GM20431 (cell line): ENCODE data around the gene PREX1.

ENCODE experiments used
- in situ Hi-C: fragments of 300-500 bp; cut with MseI, MboI; formaldehyde crosslinking; loops from one replicate; pipeline ENCODE4 v1.15.0; 2020; ENCODE audit warnings: low sequenced_read_pairs; ENCODE audit not compliant: unreplicated experiment

PREX1 gene

GRCh38 chr20:48694381-48694865 is 133.4 kb downstream of the PREX1 start:
- in situ Hi-C loops, result no loop called here

- in situ Hi-C loops, result no loop called here
These were observed 136.3 kb downstream of the PREX1 start for GRCh38 chr20:48691523-48691922.

DNA sequence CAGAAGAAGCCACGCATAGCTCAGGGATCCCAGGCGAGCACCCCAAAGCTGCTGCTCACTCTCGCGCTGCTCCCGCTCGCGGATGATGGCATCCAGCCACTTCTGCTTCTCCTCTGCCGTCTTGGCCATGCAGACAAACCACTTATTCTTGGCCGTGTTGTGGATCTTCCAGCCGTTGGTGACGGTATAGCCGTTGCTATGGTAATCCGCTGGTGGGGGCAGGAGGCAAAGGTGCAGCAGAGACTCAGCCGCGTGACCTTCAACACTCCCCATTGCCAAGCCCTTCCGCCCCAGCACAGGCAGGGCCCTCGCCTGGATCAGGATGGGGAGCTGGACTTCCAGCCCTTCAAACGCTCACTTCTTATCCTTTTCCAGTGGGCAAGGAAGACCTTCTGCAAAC is 136.9 kb downstream of the PREX1 start:
- in situ Hi-C loops, result no loop called here

DNA sequence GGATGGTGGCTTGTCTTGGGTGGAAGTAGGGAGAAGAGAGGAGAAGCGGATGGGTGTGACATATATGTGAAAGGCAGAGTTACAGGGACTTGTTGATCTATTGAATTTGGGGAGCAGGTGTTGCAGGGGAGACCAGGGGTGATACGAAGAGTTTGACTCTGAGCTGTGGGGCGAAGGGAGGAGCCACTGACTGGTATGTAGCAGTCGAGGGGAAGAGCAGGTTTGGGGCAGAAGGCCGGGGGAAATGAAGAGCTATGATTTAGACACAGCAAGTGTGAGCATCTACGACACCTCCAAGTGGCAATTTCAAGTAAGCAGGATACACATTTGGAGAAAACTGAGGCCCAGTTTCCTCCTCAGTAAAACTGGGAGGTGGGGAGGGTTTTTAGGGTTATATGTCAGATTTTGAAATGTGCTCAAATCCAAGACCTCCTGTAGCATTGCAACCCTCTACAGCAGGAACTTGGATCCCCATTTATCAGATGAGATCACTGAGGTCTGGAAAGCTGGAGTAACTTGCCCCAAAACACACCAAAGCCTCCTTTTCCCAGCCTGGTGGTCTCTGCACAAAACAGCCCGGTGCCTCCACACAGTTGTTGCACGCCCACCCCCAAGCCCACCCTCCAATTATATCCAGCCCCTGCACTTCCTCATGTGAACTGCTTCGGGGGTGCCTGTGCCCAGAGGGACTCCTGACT is 137.8 kb downstream of the PREX1 start:
- in situ Hi-C loops, result no loop called here

DNA sequence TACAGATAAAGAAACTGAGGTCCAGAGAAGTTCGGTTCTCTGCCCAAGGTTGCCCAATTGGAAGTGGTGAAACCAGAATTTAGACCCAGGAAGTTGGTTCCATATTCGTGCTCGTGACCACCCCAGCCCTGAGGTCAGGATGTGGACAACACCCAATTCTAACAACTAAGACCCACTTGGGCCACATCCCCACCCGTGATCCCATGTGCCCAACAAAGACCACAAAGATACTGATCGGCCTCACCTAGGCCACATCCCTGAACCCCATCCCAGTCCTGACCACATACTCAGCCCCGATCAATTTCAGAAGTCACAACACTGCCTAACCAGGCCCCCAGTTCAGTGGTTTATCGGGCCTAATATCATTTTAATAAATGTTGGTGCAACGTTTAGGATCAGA is 138.4 kb downstream of the PREX1 start:
- in situ Hi-C loops, result no loop called here

DNA sequence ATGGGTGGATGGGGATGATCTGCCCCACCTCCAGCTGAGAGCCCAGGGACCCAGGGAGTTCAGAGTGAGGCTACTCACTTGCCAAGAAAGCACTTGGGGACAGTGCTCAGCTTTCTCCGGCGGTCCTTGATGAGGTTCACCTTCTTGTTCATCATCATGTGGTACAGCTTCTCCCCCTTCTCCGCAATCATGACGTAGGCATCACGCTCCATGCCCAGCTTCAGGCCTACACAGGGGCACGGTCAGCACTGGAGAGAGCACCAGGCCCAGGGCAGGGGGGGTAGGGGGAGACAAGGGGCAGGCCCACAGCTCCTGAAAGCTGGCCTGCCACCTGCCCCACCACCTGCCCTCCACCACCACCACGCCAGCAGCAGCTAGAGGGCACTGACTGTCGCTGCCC is 139.2 kb downstream of the PREX1 start:
- in situ Hi-C loops, result no loop called here

DNA sequence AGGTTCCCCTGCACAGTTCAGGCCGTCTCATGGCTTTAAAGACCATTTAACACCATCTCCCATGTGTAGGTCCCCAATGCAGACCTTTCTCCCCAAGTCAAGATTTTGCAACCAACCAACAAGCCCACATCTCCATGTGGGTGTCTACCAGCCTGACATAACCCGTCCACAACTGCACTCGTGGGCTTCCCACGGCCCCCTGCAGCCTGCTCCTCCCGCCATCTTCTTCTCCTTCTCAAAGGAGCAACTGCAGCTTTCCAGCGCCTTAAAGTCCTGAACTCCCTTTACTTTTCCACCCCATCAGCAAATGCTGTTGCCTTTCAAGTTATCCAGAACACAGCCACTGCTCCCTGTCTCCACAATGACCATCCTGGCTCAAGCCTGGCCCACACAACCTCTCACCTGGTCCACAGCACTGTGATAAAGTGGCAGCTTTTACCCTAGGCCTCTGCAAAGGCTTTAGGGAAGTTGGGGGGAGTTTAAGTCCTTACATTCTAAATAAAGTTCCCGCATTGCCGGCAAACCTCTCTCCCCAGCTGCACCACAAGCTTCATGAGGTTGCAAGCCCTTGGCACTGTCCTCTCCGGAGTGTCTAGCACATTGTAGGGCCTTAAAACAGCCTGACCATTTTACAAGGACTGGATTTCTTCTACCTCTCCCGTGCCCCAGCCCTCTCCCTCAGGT is 140.5 kb downstream of the PREX1 start:
- in situ Hi-C loops, result no loop called here

DNA sequence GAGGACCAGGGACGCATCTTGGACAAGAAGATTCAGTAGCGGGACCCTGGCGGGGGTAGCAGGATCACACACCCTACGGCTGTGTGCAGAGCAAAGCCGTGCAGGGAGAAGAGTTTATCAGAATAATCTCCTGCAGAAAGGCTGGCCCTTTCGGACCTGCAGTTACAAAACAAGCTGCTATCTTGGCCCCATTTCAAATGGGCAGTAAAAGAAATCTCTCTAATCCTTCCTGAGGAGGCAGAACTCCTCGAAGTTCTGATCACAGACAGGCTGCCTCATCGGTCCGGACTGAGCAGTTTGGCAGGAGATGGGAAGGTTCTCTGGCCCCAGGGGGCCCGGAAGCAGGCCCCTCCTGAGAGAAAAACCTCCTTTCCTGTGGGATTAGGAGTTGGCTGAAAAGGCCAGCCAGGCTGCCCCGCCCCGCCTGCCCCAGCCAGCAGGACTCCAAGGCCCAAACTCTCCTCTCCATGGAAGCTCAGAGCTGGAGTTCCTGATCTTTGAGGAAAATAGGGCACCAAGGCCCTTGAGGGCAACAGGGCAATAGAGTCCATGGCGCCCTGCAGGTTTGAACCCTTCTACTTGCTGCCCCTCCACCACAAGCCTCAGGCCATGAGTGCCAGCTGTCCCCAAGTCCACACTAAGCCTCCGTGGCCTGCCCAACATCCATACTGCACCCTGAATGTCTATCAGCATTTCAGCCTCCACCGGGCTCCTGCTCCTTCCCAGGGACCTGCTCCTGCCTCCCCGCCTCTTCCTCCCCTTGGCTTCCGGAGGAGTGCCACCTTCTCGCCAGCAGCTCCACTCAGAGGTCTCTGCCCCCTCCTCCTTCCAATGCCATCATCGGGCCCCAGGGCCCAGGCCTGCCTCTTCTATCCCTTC is 141.3 kb downstream of the PREX1 start:
- in situ Hi-C loops, result no loop called here

GRCh38 chr20:48685300-48685699 is 142.5 kb downstream of the PREX1 start:
- in situ Hi-C loops, result no loop called here

- in situ Hi-C loops, result no loop called here
These were observed 143.2 kb downstream of the PREX1 start for GRCh38 chr20:48684501-48685041.

DNA sequence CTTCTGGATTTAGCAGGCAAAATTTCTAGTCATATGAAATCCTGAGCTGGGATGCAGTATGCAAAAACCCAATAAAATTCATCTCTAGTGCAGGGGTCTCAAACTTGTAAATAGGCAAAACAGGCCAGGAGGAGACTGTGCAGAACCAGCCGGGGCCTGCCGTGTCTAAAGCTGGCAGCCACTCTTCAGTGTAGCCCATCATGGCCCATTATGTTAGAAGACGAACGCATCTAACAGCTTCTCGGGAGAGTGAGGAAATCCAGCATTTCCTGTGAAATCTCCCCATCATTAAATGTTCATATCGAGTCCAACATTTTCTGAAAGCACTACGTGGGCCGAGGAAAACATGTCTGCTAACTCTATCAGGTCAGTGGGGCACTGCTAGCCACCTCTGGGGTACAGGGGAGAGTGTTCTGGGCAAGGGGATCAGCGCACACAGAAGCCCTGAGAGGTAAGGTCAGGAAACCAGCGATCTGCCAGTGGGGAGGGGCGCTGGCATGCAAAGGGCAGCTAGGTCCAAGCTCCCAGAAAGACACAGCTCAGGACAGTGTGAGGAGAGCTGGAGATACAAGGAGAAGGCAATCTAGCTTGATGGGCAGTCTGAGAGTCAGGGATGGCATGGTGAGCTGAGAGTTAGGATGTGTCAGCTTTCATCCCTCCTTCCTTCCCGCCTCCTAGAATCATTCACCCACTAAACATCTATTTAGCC is 144.2 kb downstream of the PREX1 start:
- in situ Hi-C loops, result no loop called here

DNA sequence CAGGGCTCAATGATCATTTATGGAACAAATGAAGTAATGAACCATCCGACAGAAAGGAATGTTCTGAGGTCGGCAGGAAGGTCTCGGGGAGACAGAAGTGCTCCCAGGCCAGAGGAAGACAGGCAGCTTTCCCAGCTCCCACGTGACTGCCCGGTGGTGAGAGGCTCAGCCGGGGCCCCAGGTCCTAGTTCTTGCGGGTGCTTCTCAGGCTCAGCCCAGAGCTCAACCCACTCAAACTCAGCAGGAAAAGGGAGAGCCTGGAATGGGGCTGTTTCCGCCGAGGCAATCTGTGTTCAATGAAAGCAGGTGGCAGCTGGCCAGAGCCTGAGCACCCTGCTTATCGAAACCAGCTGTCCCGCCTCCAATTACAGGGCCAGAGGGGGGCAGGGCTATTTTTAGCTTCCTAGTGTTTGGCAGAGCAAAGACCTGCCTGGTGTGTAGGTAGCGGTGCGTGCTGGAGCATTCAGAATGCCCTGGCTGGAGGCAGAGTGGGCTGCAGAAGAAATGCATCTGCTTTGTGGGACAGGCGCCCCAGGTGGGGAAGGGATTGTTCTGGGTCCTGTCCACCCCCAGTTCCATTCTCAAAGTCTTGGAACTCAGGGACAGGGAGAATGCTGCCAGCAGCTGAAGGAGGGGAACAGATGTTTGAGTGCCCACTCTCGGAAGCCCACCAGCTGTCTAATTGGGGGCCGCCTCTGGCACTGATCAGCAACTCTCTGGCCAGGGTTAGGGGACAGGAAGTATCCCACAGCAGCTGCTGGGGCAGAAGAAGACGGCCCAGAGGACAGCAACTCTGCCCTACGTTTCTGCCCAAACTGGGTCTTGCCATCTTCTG is 145.1 kb downstream of the PREX1 start:
- in situ Hi-C loops, result no loop called here

DNA sequence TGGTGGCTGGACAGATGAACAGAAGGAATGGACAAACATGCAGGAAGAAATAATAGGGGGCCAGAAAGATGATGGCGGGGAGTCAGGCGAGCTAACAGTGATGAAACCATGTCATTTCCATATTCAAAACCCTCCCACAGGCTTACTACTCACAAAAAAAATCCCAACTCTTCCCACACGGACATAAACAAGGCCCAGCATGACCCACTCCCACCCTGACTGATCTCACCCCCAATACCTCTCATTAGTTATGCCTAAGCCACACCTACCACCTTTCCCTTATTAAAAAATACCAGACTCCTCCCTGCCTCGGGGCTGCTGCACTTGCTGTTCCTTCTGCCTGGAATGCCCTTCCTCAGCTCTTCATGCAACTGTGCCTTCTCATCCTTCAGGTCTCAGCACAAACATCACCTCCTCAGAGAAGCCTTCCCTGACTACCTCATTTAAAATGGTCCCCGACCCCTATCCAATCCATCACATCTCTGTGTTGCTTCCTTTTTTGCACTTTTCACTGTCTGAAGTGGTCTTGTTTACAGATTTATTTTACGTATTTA is 145.8 kb downstream of the PREX1 start:
- in situ Hi-C loops, result no loop called here

GRCh38 chr20:48681201-48681872 is 146.5 kb downstream of the PREX1 start:
- in situ Hi-C loops, result no loop called here

- in situ Hi-C loops, result no loop called here
These were observed 147.1 kb downstream of the PREX1 start for GRCh38 chr20:48680650-48681049.

DNA sequence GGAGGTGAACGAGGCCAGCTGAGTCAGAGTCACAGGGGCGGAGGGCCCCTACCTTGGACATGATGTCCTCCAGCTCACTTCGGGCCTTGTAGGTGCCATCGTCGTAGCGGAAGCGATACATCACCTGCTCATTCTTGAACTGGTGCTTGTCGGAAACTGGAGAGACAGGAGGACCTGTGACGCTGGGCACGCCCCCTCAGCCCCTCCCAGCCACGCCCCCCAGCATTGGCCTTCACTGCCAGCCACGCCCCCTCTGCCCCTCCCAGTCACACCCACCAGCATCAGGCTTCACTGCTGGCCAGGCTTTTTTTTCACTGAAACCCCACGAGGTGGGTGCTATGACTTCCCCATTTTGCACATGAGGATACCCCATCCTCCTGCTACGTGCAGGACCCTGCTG is 148.2 kb downstream of the PREX1 start:
- in situ Hi-C loops, result no loop called here

- in situ Hi-C loops, result no loop called here
These were observed 148.8 kb downstream of the PREX1 start for GRCh38 chr20:48679011-48679410.

- in situ Hi-C loops, result no loop called here
These were observed 149.4 kb downstream of the PREX1 start for GRCh38 chr20:48678421-48678820.
